ENCODE data around the gene ATP1A4.

Gene ATP1A4

GRCh38 chr1:160208557-160209320 lies 57.3 kb downstream of the ATP1A4 start:
- POLR2A ChIA-PET: interaction anchor here (0.8 to 0.9 kb wide), 3 partner anchors 9 to 11 kb away, joined by 3 read pairs; no protein-coding TSS in a partner anchor
- 0 out of 2 replicates have a peak, but pooled peaks cover 2% of the 10 kb centered on the region for H3K4me1 ChIP-seq (ENCODE audit: control insufficient read depth, insufficient read depth, low read length)
- H3K36me3 ChIP-seq (ENCODE audit: control insufficient read depth in 2 of 2, insufficient read depth in 1 of 2, low read length in 2 of 2): peaks cover 0 to 73% of the 10 kb centered on the region in 2 experiments

GRCh38 chr1:160209321-160210046 lies 58.1 kb downstream of the ATP1A4 start:
- H3K4me3 ChIP-seq (ENCODE audit: low read depth, low read length): no peak overlapping the region
- no peak overlapping the region for H3K27ac ChIP-seq (ENCODE audit: extremely low read depth, low read depth, low read length)
- no peaks in the 10 kb centered on the region for H3K9me3 ChIP-seq (ENCODE audit: control insufficient read depth, insufficient read depth, low read depth, low read length)
- peaks cover 0 to 81% of the 10 kb centered on the region in 2 experiments for H3K36me3 ChIP-seq (ENCODE audit: control insufficient read depth in 2 of 2, insufficient read depth in 1 of 2, low read length in 2 of 2)
- 0 out of 2 replicates have a peak, but pooled peaks cover 2% of the 10 kb centered on the region for H3K4me1 ChIP-seq (ENCODE audit: control insufficient read depth, insufficient read depth, low read length)
- peak; percentile 92 for TF ChIP-seq EGR2 (tag by site-specific recombination; IDR thresholded peaks at IDR 0.05; ENCODE audit: low read depth)
- TF ChIP-seq ZFHX2 (tag by site-specific recombination; conservative IDR thresholded peaks at IDR 0.05): peak; percentile 92
- no peak for TF ChIP-seq ZNF48 (tag by site-specific recombination; IDR thresholded peaks at IDR 0.05)
- TF ChIP-seq ZNF473 (tag by site-specific recombination; IDR thresholded peaks at IDR 0.05): no peak
- CTCF ChIA-PET: interaction anchor here (0.7 to 3.8 kb wide), 7 partner anchors 10 to 193 kb away, joined by 3 to 15 read pairs (median 5); no protein-coding TSS in a partner anchor
- POLR2A ChIA-PET: no interaction called here

More at GRCh38 chr1:160208557-160209320, 57.3 kb downstream of the ATP1A4 start:
- peak; percentile 10; the same call in 1 of the 2 replicates for TF ChIP-seq PRDM10 (tag by site-specific recombination; IDR thresholded peaks at IDR 0.05)
- no peak for TF ChIP-seq ZSCAN16 (tag by site-specific recombination; IDR thresholded peaks at IDR 0.05)
- CTCF ChIA-PET: interaction anchor here (0.7 to 3.8 kb wide), 7 partner anchors 11 to 192 kb away, joined by 3 to 15 read pairs (median 5); no protein-coding TSS in a partner anchor
- Histone ChIP-seq H3K9me3 (ENCODE audit: control insufficient read depth, insufficient read depth, low read depth, low read length) (no peaks in the 10 kb centered on the region), H3K27ac (ENCODE audit: extremely low read depth, low read depth, low read length) (no peak overlapping the region), H3K4me3 (ENCODE audit: low read depth, low read length) (no peak overlapping the region)

DNA sequence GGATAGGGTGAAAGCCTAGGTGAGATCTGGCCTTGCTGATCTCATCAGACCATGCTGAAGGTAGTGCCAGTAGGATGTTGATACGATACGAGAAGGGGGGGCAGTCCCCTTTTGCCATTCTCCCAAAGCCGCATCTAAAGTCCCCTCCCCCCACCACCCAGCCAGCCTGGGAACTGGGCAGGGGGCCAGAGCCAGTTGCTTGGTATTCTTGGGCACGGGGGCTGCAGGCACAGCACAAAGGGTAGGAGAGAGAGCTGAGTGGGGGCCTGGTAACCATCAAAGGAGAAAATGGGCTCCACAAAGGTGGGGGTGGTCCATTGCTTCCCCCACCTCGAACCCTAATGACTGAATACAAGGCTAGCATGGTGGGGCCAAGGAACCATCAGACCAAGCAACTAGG lies 59.2 kb downstream of the ATP1A4 start:
- ChIA-PET POLR2A (interaction anchor here (1.3 kb wide), 1 partner anchor 9 kb away, joined by 3 read pairs; no protein-coding TSS in a partner anchor), CTCF (interaction anchor here (0.6 to 1.3 kb wide), 5 partner anchors 9 to 744 kb away, joined by 3 to 7 read pairs (median 4); partner anchors contain the start of gene ITLN2)
- no peaks in the 10 kb centered on the region for H3K9me3 ChIP-seq (ENCODE audit: control insufficient read depth, insufficient read depth, low read depth, low read length)
- H3K27ac ChIP-seq (ENCODE audit: extremely low read depth, low read depth, low read length): no peak overlapping the region
- H3K4me3 ChIP-seq (ENCODE audit: low read depth, low read length): no peak overlapping the region
- 0 out of 2 replicates have a peak, but pooled peaks cover 2% of the 10 kb centered on the region for H3K4me1 ChIP-seq (ENCODE audit: control insufficient read depth, insufficient read depth, low read length)
- peaks cover 3 to 91% of the 10 kb centered on the region in 2 experiments for H3K36me3 ChIP-seq (ENCODE audit: control insufficient read depth in 2 of 2, insufficient read depth in 1 of 2, low read length in 2 of 2)
- no peak for TF ChIP-seq KLF9 (tag by site-specific recombination; IDR thresholded peaks at IDR 0.05; ENCODE audit: low read depth)
- TF ChIP-seq INSM2 (tag by site-specific recombination; IDR thresholded peaks at IDR 0.05): no peak
- no peak for TF ChIP-seq EGR2 (tag by site-specific recombination; IDR thresholded peaks at IDR 0.05; ENCODE audit: low read depth)
- TF ChIP-seq ZNF521 (tag by site-specific recombination; IDR thresholded peaks at IDR 0.05): no peak
- no peak for TF ChIP-seq SALL2 (tag by site-specific recombination; IDR thresholded peaks at IDR 0.05; ENCODE audit: borderline replicate concordance)
- TF ChIP-seq ZNF585B (tag by site-specific recombination; IDR thresholded peaks at IDR 0.05): no peak
- no peak for TF ChIP-seq ZNF416 (tag by site-specific recombination; IDR thresholded peaks at IDR 0.05)
- TF ChIP-seq ZNF2 (tag by site-specific recombination; IDR thresholded peaks at IDR 0.05): no peak
- no peak for TF ChIP-seq ZNF610 (tag by site-specific recombination; IDR thresholded peaks at IDR 0.05; ENCODE audit: borderline replicate concordance)
- no peak for TF ChIP-seq ZBTB8A (tag by site-specific recombination; IDR thresholded peaks at IDR 0.05)
- TF ChIP-seq, protein P1, sequence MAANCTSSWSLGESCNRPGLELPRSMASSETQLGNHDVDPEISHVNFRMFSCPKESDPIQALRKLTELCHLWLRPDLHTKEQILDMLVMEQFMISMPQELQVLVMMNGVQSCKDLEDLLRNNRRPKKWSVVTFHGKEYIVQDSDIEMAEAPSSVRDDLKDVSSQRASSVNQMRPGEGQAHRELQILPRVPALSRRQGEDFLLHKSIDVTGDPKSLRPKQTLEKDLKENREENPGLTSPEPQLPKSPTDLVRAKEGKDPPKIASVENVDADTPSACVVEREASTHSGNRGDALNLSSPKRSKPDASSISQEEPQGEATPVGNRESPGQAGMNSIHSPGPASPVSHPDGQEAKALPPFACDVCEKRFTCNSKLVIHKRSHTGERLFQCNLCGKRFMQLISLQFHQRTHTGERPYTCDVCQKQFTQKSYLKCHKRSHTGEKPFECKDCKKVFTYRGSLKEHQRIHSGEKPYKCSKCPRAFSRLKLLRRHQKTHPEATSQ (tag by site-specific recombination; IDR thresholded peaks at IDR 0.05): no peak
- TF ChIP-seq ZSCAN23 (tag by site-specific recombination; IDR thresholded peaks at IDR 0.05): no peak
- TF ChIP-seq, protein P2, sequence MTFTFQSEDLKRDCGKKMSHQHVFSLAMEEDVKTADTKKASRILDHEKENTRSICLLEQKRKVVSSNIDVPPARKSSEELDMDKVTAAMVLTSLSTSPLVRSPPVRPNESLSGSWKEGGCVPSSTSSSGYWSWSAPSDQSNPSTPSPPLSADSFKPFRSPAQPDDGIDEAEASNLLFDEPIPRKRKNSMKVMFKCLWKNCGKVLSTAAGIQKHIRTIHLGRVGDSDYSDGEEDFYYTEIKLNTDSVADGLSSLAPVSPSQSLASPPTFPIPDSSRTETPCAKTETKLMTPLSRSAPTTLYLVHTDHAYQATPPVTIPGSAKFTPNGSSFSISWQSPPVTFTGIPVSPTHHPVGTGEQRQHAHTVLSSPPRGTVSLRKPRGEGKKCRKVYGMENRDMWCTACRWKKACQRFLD (tag by site-specific recombination; IDR thresholded peaks at IDR 0.05): no peak
- TF ChIP-seq, protein P3, sequence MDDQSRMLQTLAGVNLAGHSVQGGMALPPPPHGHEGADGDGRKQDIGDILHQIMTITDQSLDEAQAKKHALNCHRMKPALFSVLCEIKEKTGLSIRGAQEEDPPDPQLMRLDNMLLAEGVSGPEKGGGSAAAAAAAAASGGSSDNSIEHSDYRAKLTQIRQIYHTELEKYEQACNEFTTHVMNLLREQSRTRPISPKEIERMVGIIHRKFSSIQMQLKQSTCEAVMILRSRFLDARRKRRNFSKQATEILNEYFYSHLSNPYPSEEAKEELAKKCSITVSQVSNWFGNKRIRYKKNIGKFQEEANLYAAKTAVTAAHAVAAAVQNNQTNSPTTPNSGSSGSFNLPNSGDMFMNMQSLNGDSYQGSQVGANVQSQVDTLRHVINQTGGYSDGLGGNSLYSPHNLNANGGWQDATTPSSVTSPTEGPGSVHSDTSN (CRISPR knock-in tag; IDR thresholded peaks at IDR 0.05): no peak
